ENCODE measurements around the gene BSG. TPM values are rescaled to one million over a fixed set of nuclear protein-coding genes. Genes with fewer than 3 reads are reported as not detected.

Gene BSG
- total RNA-seq, 2 donors from 2014 or later = 557 to 1,261 TPM

DNA sequence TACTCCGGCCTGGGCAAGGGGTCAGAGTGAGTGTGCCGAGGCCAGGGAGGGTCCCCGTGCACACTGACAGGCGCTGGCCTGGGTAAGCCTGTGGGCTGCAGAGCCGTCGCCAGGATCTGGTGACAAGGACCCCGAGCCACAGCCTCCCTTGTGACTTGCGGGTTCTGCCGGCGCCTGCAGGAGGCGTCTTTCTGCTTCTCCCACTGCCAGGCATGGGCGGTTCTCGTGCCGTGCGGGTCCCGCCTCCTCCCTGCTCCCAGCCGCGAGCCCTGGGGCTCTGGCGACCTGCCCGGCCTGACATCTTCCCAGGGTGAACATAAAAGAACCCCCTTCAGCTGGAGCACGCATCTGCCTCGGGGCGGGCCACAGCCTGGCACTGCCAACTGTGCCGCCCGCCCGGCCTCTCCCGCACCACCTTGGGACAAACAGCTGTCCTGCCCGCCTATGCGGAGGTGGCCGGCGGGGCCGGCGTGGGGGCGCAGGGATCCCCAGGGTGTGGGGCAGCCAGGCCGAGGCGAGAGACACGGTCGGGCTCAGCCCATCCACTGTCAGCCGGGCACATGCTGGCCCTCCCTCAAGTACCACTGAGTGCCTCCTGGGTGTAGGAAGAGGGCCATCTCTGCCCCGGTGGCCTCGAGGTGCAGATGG, 15.8 kb downstream of the BSG start:
- 2% methylated on average over 24 of the region's 41 CpGs for WGBS
- Histone ChIP-seq H3K4me1 (replicated peaks) (peaks cover 5% of the 10 kb centered on the region), H3K27me3 (replicated peaks; ENCODE audit: insufficient read depth) (peaks cover 9% of the 10 kb centered on the region)

DNA sequence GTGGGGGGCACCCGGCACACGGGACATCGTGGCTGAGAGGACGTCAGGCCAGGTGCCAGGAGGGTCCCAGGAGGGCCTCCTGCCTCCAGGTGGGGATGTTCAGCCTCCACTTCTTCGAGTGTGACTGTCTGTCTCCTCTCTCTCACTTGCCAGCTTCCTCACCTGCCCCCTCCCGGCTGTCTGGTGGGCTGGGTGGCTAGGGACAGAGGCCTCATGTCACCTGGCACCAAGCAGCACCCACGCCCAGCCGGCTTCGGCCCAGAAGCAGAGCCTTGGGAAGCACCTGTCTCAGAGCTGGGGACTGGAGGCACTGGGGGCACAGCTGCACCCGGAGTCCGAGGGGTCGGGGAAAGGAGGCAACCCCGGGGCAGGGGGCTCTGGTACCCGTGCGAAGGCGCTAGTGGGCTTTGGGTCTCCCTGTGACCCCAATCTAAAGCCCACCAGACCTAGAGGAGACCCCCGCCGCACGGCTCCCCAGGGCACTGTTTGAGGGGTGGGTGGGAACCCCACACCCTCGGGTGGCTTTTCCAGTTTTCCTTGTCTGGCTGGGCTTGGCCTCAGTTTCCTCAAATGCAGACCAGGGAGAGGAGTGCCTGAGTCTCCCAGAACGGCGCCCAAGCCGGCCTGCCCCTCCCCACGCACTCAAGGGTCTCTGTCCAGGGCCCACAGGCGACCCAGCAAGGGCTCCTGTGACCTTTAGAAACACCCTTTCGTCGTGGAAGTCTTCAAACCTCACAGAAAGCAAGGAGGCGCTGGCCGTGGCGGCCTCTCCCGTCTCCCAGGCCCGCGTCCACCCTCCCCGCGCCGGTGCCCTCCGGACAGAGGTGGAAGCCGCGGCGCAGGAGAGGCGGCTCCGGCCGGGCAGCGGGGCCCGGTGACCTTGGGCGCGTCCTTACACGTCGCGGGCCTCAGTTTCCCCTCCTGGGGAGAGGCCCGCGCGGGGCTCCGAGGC, 16.6 kb downstream of the BSG start:
- Histone ChIP-seq H3K4me3 (no peak overlapping the region), H3K36me3 (no peaks in the 10 kb centered on the region), H3K27me3 (replicated peaks; ENCODE audit: insufficient read depth) (peaks cover 9% of the 10 kb centered on the region), H3K9me3 (no peaks in the 10 kb centered on the region), H3K4me1 (replicated peaks) (peaks cover 5% of the 10 kb centered on the region), H3K27ac (no peak overlapping the region)
- 12% methylated on average over 46 of the region's 54 CpGs for WGBS
- no peak for DNase-seq (ENCODE audit: low spot score)
- TF ChIP-seq, protein P1, sequence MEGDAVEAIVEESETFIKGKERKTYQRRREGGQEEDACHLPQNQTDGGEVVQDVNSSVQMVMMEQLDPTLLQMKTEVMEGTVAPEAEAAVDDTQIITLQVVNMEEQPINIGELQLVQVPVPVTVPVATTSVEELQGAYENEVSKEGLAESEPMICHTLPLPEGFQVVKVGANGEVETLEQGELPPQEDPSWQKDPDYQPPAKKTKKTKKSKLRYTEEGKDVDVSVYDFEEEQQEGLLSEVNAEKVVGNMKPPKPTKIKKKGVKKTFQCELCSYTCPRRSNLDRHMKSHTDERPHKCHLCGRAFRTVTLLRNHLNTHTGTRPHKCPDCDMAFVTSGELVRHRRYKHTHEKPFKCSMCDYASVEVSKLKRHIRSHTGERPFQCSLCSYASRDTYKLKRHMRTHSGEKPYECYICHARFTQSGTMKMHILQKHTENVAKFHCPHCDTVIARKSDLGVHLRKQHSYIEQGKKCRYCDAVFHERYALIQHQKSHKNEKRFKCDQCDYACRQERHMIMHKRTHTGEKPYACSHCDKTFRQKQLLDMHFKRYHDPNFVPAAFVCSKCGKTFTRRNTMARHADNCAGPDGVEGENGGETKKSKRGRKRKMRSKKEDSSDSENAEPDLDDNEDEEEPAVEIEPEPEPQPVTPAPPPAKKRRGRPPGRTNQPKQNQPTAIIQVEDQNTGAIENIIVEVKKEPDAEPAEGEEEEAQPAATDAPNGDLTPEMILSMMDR (IDR thresholded peaks at IDR 0.05) = no peak
- no peak for TF ChIP-seq POLR2AphosphoS5 (IDR thresholded peaks at IDR 0.05)
- no peak for TF ChIP-seq POLR2A (IDR thresholded peaks at IDR 0.05)
- intact Hi-C loops (cut with DNase I) = no loop called here

More for the DNA sequence above, 15.8 kb downstream of the BSG start:
- TF ChIP-seq, protein P1 (IDR thresholded peaks at IDR 0.05) = peak in 2 of 4 experiments; percentile 49 to 61
- TF ChIP-seq POLR2AphosphoS5 (IDR thresholded peaks at IDR 0.05) (peak; percentile 48), POLR2A (IDR thresholded peaks at IDR 0.05) (no peak)
- Histone ChIP-seq H3K9me3 (no peaks in the 10 kb centered on the region), H3K36me3 (no peaks in the 10 kb centered on the region), H3K4me3 (no peak overlapping the region), H3K27ac (no peak overlapping the region)
- intact Hi-C loops (cut with DNase I) = no loop called here
- peak; percentile 70 for DNase-seq (ENCODE audit: low spot score)

DNA sequence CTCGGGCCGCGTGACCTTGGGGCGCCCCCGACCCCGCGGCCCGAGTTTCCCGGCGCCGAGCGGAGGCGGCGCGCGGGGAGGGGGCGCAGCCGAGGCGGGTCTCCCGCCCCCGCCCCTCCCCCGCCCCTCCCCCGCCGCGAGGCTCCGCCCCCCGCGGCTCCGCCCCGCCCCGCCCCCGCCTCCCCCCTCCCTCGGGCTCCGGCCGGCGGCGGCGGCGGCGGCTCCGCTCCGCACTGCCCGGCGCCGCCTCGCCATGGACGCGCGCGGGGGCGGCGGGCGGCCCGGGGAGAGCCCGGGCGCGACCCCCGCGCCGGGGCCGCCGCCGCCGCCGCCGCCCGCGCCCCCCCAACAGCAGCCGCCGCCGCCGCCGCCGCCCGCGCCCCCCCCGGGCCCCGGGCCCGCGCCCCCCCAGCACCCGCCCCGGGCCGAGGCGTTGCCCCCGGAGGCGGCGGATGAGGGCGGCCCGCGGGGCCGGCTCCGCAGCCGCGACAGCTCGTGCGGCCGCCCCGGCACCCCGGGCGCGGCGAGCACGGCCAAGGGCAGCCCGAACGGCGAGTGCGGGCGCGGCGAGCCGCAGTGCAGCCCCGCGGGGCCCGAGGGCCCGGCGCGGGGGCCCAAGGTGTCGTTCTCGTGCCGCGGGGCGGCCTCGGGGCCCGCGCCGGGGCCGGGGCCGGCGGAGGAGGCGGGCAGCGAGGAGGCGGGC, 17.4 kb downstream of the BSG start, which contains the start of gene HCN2:
HCN2 (plus strand) TSS at position 189 of the 703 bp plus-strand sequence; CDS start at position 254, 65 bp downstream.
- WGBS = under 1% methylated on average over 48 of the region's 132 CpGs
- Histone ChIP-seq H3K9me3 (no peaks in the 10 kb centered on the region), H3K27ac (no peak within 1 kb of the TSS), H3K4me1 (replicated peaks) (peaks cover 5% of the 10 kb centered on the region), H3K36me3 (no peaks in the 10 kb centered on the region), H3K27me3 (replicated peaks; ENCODE audit: insufficient read depth) (peaks cover 9% of the 10 kb centered on the region), H3K4me3 (peak within 1 kb of the TSS; percentile 5 to 21)
- TF ChIP-seq POLR2A (IDR thresholded peaks at IDR 0.05) (no peak), POLR2AphosphoS5 (IDR thresholded peaks at IDR 0.05) (no peak)
- TF ChIP-seq, protein P1 (IDR thresholded peaks at IDR 0.05) = no peak
- intact Hi-C loops (cut with DNase I) = no loop called here
- no peak for DNase-seq (ENCODE audit: low spot score)

DNA sequence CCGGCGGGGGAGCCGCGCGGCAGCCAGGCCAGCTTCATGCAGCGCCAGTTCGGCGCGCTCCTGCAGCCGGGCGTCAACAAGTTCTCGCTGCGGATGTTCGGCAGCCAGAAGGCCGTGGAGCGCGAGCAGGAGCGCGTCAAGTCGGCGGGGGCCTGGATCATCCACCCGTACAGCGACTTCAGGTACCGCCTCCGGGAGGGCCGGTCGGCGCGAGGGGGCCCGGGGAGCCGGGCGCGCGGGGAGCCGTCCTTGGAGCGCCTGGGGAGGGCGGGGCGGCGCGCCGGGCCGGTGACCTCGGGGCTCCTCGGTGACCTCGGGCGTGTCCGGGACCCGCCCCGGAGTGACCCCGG, 18.0 kb downstream of the BSG start:
- peak overlapping the region; percentile 5 to 21 for H3K4me3 ChIP-seq
- H3K27me3 ChIP-seq (replicated peaks; ENCODE audit: insufficient read depth) = peaks cover 9% of the 10 kb centered on the region
- intact Hi-C loops (cut with DNase I) = no loop called here

More for the DNA sequence above, 18.0 kb downstream of the BSG start:
- H3K27ac ChIP-seq = no peak overlapping the region
- H3K4me1 ChIP-seq (replicated peaks) = peaks cover 5% of the 10 kb centered on the region
- no peaks in the 10 kb centered on the region for H3K36me3 ChIP-seq
- no peak for DNase-seq (ENCODE audit: low spot score)
- WGBS = 0% methylated on average over 5 of the region's 50 CpGs
- TF ChIP-seq POLR2AphosphoS5 (IDR thresholded peaks at IDR 0.05) = no peak
- no peak for TF ChIP-seq POLR2A (IDR thresholded peaks at IDR 0.05)
- TF ChIP-seq, protein P1 (IDR thresholded peaks at IDR 0.05) = no peak
- H3K9me3 ChIP-seq = no peaks in the 10 kb centered on the region

Measured in prostate gland (tissue), 2 donors.